HEK293 (cell line): ENCODE results near the gene ARHGAP8.

Experiments
- CTCF ChIA-PET: fragments of 350-600 bp; formaldehyde crosslinking; extraction: SDS; loops from one replicate; lab custom pipeline; 2021; ENCODE audit warnings: antibody characterized with exemption; lab: Yijun Ruan, JAX
- POLR2A ChIA-PET: fragments of 300-600 bp; formaldehyde crosslinking; extraction: SDS; loops from one replicate; lab custom pipeline; 2020; ENCODE audit warnings: antibody characterized with exemption, inconsistent platforms; lab: Yijun Ruan, JAX
- H3K27ac ChIP-seq: fragments of 200-500 bp; sonication (Bioruptor generic); 2 replicates; pipeline ENCODE4 v1.5.1; 2014; ENCODE audit warnings: low read depth, low read length, control low read depth, inconsistent platforms; ENCODE audit errors: extremely low read depth
- H3K36me3 ChIP-seq, 2 experiments: fragments of 200-500 bp in 1 of 2; sonication (Bioruptor generic) in 1 of 2; 1 replicate in 1 of 2; 2 replicates in 1 of 2; pipeline ENCODE4 v1.5.1; 2014 to 2017; ENCODE audit warnings: inconsistent platforms in 2 of 2, low read length in 2 of 2; ENCODE audit not compliant: control insufficient read depth in 2 of 2, insufficient read depth in 1 of 2
- H3K4me1 ChIP-seq: fragments of 200-500 bp; sonication (Bioruptor generic); 2 replicates; pipeline ENCODE4 v1.5.1; 2014; ENCODE audit warnings: mild to moderate bottlenecking, low read length, inconsistent platforms; ENCODE audit not compliant: control insufficient read depth, insufficient read depth
- H3K4me3 ChIP-seq: 2 replicates; pipeline ENCODE4 v1.5.1; 2011; ENCODE audit warnings: low read depth, mild to moderate bottlenecking, control low read depth, low read length, moderate library complexity
- H3K9me3 ChIP-seq: fragments of 200-500 bp; sonication (Bioruptor generic); 2 replicates; pipeline ENCODE4 v1.5.1; 2014; ENCODE audit warnings: low read depth, low read length, inconsistent platforms; ENCODE audit not compliant: control insufficient read depth, insufficient read depth
- EGR2 ChIP-seq: fragments of 450-650 bp; formaldehyde crosslinking; IDR thresholded peaks from 2 replicates; pipeline ENCODE4 v1.5.1; 2016; ENCODE audit warnings: low read depth, missing biosample characterization, missing genetic modification characterization
- GLI4 ChIP-seq: fragments of 450-650 bp; formaldehyde crosslinking; IDR thresholded peaks from 2 replicates; pipeline ENCODE4 v1.5.1; 2016; ENCODE audit warnings: missing biosample characterization, missing genetic modification characterization
- HOXA7 ChIP-seq: sonication (generic); formaldehyde crosslinking; IDR thresholded peaks from 2 replicates; pipeline ENCODE4 v1.8.1; 2022; ENCODE audit warnings: missing genetic modification reagents, borderline replicate concordance
- IKZF3 ChIP-seq: fragments of 450-650 bp; IDR thresholded peaks from 2 replicates; pipeline ENCODE4 v1.5.0; 2018; ENCODE audit warnings: missing biosample characterization, mild to moderate bottlenecking, missing genetic modification characterization, moderate library complexity
- SCRT1 ChIP-seq: fragments of 450-650 bp; formaldehyde crosslinking; IDR thresholded peaks from 2 replicates; pipeline ENCODE4 v1.5.1; 2016; ENCODE audit warnings: missing biosample characterization, missing genetic modification characterization, borderline replicate concordance
- SP3 ChIP-seq: fragments of 450-650 bp; formaldehyde crosslinking; IDR thresholded peaks from 2 replicates; pipeline ENCODE4 v1.5.1; 2016; ENCODE audit warnings: missing biosample characterization, missing genetic modification characterization
- ZBTB1 ChIP-seq: fragments of 450-650 bp; formaldehyde crosslinking; IDR thresholded peaks from 2 replicates; pipeline ENCODE4 v1.5.1; 2016; ENCODE audit warnings: missing biosample characterization, missing genetic modification characterization
- ZBTB48 ChIP-seq: fragments of 450-650 bp; formaldehyde crosslinking; IDR thresholded peaks from 2 replicates; pipeline ENCODE4 v1.5.1; 2016; ENCODE audit warnings: missing biosample characterization, missing genetic modification characterization
- ZFHX2 ChIP-seq: fragments of 450-650 bp; formaldehyde crosslinking; conservative IDR thresholded peaks from 2 replicates; pipeline ENCODE4 v1.5.1; 2016; ENCODE audit warnings: missing biosample characterization, missing genetic modification characterization
- ZNF19 ChIP-seq: fragments of 450-650 bp; formaldehyde crosslinking; IDR thresholded peaks from 2 replicates; pipeline ENCODE4; 2016; ENCODE audit warnings: missing biosample characterization, missing genetic modification characterization, low read depth
- ZNF311 ChIP-seq: fragments of 450-650 bp; formaldehyde crosslinking; IDR thresholded peaks from 2 replicates; pipeline ENCODE4 v1.5.1; 2017; ENCODE audit warnings: missing biosample characterization, missing genetic modification characterization, borderline replicate concordance
- ZNF335 ChIP-seq: fragments of 450-650 bp; formaldehyde crosslinking; conservative IDR thresholded peaks from 2 replicates; pipeline ENCODE4 v1.5.1; 2016; ENCODE audit warnings: missing biosample characterization, missing genetic modification characterization
- ZNF341 ChIP-seq: fragments of 450-650 bp; formaldehyde crosslinking; IDR thresholded peaks from 2 replicates; pipeline ENCODE4; 2016; ENCODE audit warnings: low read depth, missing biosample characterization, missing genetic modification characterization
- ZNF48 ChIP-seq: fragments of 450-650 bp; formaldehyde crosslinking; IDR thresholded peaks from 2 replicates; pipeline ENCODE4 v1.5.1; 2016; ENCODE audit warnings: missing biosample characterization, missing genetic modification characterization
- ZNF600 ChIP-seq: fragments of 450-650 bp; formaldehyde crosslinking; IDR thresholded peaks from 2 replicates; pipeline ENCODE4 v1.5.1; 2016; ENCODE audit warnings: missing biosample characterization, missing genetic modification characterization
- ZNF629 ChIP-seq: fragments of 450-650 bp; formaldehyde crosslinking; IDR thresholded peaks from 2 replicates; pipeline ENCODE4 v1.5.1; 2017; ENCODE audit warnings: missing biosample characterization, missing genetic modification characterization
- ZNF664 ChIP-seq: fragments of 450-650 bp; formaldehyde crosslinking; IDR thresholded peaks from 2 replicates; pipeline ENCODE4 v1.5.1; 2016; ENCODE audit warnings: missing biosample characterization, missing genetic modification characterization
- ZNF701 ChIP-seq: fragments of 450-650 bp; formaldehyde crosslinking; IDR thresholded peaks from 2 replicates; pipeline ENCODE4 v1.5.1; 2016; ENCODE audit warnings: missing biosample characterization, missing genetic modification characterization
- ZNF747 ChIP-seq: fragments of 450-650 bp; formaldehyde crosslinking; IDR thresholded peaks from 2 replicates; pipeline ENCODE4 v1.5.1; 2016; ENCODE audit warnings: missing biosample characterization, missing genetic modification characterization
- TF ChIP-seq, protein P1 (sequence below): fragments of 450-650 bp; formaldehyde crosslinking; IDR thresholded peaks from 2 replicates; pipeline ENCODE4 v1.5.1; 2017; ENCODE audit warnings: missing biosample characterization, missing genetic modification characterization
- TF ChIP-seq, protein P2 (sequence below): fragments of 450-650 bp; formaldehyde crosslinking; IDR thresholded peaks from 2 replicates; pipeline ENCODE4 v1.5.1; 2016; ENCODE audit warnings: missing biosample characterization, missing genetic modification characterization
- TF ChIP-seq, protein P3 (sequence below): fragments of 450-650 bp; formaldehyde crosslinking; IDR thresholded peaks from 2 replicates; pipeline ENCODE4 v1.5.1; 2016; ENCODE audit warnings: missing biosample characterization, missing genetic modification characterization
- TF ChIP-seq, protein P4 (sequence below): IDR thresholded peaks from 2 replicates; pipeline ENCODE4 v1.6.1; 2011; ENCODE audit warnings: mild to moderate bottlenecking, low read depth, low read length, borderline replicate concordance
- TF ChIP-seq, protein P5 (sequence below): fragments of 450-650 bp; formaldehyde crosslinking; IDR thresholded peaks from 2 replicates; pipeline ENCODE4 v1.5.1; 2016; ENCODE audit warnings: missing biosample characterization, missing genetic modification characterization

Gene ARHGAP8

DNA sequence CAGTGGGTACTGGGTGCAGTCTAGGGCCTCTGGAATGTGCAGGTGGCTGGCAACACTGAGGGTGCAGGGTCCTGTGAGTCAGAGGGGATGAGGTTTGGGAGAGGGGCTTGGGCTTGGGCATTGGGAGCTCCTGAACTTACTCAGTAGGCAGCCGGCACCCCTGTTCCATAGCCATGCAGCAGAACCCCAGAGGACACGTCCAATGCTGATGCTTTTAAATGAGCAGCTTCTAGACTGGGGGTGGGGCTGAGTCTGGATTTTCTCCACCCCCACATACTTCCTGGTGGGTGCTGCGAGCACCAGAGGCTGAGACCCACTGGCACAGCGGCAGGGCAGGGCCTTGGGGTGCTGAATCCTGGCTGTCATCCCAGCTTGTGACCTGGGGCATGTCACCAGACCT, 71.4 kb downstream of the ARHGAP8 start:
- CTCF ChIA-PET, result interaction anchor here (0.6 kb wide), 2 partner anchors 91 to 272 kb away, joined by 3 read pairs; no protein-coding TSS in a partner anchor
- H3K27ac ChIP-seq, result no peak overlapping the region
- POLR2A ChIA-PET, result interaction anchor here (1.1 kb wide), 1 partner anchor 14 kb away, joined by 4 read pairs; no protein-coding TSS in a partner anchor
- no peaks in the 10 kb centered on the region for H3K4me1 ChIP-seq
- TF ChIP-seq ZNF664 (tag by site-specific recombination), result peak; percentile 79; the same call in 1 of the 2 replicates
- TF ChIP-seq SP3, result no peak
- H3K36me3 ChIP-seq, result peaks cover 0 to 3% of the 10 kb centered on the region in 2 experiments; a peak in 2 of 3 replicates
- H3K9me3 ChIP-seq, result no peaks in the 10 kb centered on the region
- no peak overlapping the region for H3K4me3 ChIP-seq

DNA sequence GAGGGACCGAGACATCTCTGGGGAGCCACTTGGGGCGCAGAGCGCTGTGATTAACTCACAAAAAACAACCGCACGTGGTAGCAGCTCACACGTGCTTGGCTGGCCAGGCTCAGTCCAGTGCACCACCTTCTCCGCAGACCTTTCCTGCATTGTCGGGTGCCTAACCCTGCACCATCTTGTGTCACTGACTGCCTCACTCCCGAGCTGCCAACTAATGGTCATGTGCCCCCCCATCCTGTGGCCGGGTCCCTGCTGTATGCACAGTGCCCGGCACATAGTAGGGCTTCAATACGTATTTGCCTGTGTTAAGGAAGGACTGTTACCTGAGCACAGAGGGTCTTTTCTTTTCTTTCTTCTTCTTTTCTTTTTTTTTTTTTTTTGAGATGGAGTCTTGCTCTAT, 71.9 kb downstream of the ARHGAP8 start:
- ChIA-PET CTCF (interaction anchor here (0.6 kb wide), 3 partner anchors 272 to 908 kb away, joined by 3 read pairs; no protein-coding TSS in a partner anchor), POLR2A (no interaction called here)
- TF ChIP-seq, protein P1, sequence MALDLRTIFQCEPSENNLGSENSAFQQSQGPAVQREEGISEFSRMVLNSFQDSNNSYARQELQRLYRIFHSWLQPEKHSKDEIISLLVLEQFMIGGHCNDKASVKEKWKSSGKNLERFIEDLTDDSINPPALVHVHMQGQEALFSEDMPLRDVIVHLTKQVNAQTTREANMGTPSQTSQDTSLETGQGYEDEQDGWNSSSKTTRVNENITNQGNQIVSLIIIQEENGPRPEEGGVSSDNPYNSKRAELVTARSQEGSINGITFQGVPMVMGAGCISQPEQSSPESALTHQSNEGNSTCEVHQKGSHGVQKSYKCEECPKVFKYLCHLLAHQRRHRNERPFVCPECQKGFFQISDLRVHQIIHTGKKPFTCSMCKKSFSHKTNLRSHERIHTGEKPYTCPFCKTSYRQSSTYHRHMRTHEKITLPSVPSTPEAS (tag by site-specific recombination), result no peak
- TF ChIP-seq ZNF600 (tag by site-specific recombination) (no peak), EGR2 (tag by site-specific recombination) (no peak), GLI4 (no peak), SCRT1 (tag by site-specific recombination) (no peak)
- Histone ChIP-seq H3K9me3 (no peaks in the 10 kb centered on the region), H3K36me3 (peaks cover 0 to 3% of the 10 kb centered on the region in 2 experiments; a peak in 1 of 3 replicates), H3K4me3 (no peak overlapping the region), H3K4me1 (no peaks in the 10 kb centered on the region), H3K27ac (no peak overlapping the region)

DNA sequence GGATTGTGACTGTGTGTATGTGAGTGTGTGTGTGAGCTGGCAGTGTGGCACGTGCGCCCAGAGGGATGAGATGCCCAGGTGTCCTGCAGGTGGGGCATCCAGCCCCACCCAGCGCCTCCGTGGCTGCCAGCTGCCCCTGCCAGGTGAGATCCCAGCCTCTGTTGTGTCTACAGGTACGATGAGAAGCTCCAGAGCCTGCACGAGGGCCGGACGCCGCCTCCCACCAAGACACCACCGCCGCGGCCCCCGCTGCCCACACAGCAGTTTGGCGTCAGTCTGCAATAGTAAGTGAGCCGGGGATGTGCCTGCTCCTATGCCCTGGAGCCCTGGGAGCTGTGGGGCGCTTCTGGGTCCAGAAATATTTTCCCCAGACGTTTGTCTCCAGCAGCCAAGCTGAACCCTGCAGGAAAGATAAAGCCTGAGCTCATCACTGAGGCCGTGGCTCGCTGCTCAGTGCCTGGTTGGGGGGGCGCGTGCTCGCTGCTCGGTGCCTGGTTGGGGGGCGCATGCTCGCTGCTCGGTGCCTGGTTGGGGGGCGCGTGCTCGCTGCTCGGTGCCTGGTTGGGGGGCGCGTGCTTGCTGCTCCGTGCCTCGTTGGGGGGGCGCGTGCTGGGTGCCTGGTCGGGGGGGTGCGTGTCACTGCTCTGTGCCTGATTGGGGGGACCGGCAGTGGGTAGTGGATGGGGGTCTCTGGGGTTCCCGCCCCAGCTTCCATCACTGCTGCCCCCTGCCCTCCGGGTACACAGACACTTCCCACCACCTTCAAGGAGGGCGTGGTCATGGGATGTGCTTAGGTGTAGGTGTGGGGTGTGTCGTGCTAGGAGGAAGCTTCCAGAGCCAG, 73.2 kb downstream of the ARHGAP8 start:
- Histone ChIP-seq H3K36me3 (peaks cover 0 to 3% of the 10 kb centered on the region in 2 experiments; a peak in 2 of 3 replicates), H3K4me1 (no peaks in the 10 kb centered on the region), H3K4me3 (no peak overlapping the region), H3K9me3 (no peaks in the 10 kb centered on the region), H3K27ac (no peak overlapping the region)
- POLR2A ChIA-PET, result no interaction called here
- CTCF ChIA-PET, result interaction anchor here (0.6 kb wide), 1 partner anchor 150 kb away, joined by 3 read pairs; no protein-coding TSS in a partner anchor
- TF ChIP-seq ZBTB48 (tag by site-specific recombination) (no peak), ZNF48 (tag by site-specific recombination) (no peak), ZNF701 (tag by site-specific recombination) (no peak), ZNF311 (tag by site-specific recombination) (no peak), ZNF341 (no peak), ZBTB1 (tag by site-specific recombination) (no peak), ZNF629 (tag by site-specific recombination) (no peak), ZNF335 (tag by site-specific recombination) (no peak), ZNF19 (tag by site-specific recombination) (no peak), EGR2 (tag by site-specific recombination) (no peak), IKZF3 (tag by site-specific recombination) (no peak), ZNF747 (tag by site-specific recombination) (no peak), HOXA7 (CRISPR knock-in tag) (no peak), ZFHX2 (tag by site-specific recombination) (no peak)
- TF ChIP-seq, protein P2, sequence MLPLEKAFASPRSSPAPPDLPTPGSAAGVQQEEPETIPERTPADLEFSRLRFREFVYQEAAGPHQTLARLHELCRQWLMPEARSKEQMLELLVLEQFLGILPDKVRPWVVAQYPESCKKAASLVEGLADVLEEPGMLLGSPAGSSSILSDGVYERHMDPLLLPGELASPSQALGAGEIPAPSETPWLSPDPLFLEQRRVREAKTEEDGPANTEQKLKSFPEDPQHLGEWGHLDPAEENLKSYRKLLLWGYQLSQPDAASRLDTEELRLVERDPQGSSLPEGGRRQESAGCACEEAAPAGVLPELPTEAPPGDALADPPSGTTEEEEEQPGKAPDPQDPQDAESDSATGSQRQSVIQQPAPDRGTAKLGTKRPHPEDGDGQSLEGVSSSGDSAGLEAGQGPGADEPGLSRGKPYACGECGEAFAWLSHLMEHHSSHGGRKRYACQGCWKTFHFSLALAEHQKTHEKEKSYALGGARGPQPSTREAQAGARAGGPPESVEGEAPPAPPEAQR, result no peak
- TF ChIP-seq, protein P3, sequence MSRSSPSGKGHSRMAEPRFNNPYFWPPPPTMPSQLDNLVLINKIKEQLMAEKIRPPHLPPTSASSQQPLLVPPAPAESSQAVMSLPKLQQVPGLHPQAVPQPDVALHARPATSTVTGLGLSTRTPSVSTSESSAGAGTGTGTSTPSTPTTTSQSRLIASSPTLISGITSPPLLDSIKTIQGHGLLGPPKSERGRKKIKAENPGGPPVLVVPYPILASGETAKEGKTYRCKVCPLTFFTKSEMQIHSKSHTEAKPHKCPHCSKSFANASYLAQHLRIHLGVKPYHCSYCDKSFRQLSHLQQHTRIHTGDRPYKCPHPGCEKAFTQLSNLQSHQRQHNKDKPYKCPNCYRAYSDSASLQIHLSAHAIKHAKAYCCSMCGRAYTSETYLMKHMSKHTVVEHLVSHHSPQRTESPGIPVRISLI (tag by site-specific recombination), result no peak
- TF ChIP-seq, protein P4, sequence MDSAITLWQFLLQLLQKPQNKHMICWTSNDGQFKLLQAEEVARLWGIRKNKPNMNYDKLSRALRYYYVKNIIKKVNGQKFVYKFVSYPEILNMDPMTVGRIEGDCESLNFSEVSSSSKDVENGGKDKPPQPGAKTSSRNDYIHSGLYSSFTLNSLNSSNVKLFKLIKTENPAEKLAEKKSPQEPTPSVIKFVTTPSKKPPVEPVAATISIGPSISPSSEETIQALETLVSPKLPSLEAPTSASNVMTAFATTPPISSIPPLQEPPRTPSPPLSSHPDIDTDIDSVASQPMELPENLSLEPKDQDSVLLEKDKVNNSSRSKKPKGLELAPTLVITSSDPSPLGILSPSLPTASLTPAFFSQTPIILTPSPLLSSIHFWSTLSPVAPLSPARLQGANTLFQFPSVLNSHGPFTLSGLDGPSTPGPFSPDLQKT, result no peak
- TF ChIP-seq, protein P5, sequence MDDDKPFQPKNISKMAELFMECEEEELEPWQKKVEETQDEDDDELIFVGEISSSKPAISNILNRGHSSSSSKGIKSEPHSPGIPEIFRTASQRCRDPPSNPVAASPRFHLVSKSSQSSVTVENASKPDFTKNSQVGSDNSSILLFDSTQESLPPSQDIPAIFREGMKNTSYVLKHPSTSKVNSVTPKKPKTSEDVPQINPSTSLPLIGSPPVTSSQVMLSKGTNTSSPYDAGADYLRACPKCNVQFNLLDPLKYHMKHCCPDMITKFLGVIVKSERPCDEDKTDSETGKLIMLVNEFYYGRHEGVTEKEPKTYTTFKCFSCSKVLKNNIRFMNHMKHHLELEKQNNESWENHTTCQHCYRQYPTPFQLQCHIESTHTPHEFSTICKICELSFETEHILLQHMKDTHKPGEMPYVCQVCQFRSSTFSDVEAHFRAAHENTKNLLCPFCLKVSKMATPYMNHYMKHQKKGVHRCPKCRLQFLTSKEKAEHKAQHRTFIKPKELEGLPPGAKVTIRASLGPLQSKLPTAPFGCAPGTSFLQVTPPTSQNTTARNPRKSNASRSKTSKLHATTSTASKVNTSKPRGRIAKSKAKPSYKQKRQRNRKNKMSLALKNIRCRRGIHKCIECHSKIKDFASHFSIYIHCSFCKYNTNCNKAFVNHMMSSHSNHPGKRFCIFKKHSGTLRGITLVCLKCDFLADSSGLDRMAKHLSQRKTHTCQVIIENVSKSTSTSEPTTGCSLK, result no peak
